ENCODE measurements around the gene NKAPD1.

The NKAPD1 gene

DNA sequence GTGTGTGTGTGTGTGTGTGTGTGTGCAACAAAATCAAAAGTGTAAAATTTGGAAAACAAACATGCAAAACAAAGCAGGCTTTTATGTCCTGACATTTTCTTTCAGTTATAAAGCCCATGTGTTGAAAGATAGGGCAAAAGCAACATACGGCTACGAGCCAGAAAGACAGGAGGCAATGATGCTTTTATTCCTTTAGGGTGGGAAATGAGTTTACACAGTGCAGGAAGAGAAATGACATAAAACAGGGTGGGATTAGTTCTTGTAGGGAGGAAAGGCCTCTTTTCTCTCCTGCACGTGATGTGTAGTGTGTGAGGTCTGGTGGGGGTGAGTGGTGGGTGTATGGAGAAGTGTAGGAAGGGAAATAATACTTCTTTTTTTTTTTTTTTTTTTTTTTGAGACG is 60.4 kb downstream of the NKAPD1 start:
- H2AFZ ChIP-seq (ENCODE audit: low read depth, low read length): no peak overlapping the region
- ATAC-seq (ENCODE audit: insufficient read depth, low read depth) (no peak), DNase-seq (no peak)
- no peak overlapping the region for H3K4me3 ChIP-seq (ENCODE audit: low read depth in 1 of 2, low read length in 2 of 2)
- no peak for TF ChIP-seq EZH2 (IDR thresholded peaks at IDR 0.05; ENCODE audit: borderline replicate concordance, low read depth, low read length, severe bottlenecking)
- TF ChIP-seq, protein P1, sequence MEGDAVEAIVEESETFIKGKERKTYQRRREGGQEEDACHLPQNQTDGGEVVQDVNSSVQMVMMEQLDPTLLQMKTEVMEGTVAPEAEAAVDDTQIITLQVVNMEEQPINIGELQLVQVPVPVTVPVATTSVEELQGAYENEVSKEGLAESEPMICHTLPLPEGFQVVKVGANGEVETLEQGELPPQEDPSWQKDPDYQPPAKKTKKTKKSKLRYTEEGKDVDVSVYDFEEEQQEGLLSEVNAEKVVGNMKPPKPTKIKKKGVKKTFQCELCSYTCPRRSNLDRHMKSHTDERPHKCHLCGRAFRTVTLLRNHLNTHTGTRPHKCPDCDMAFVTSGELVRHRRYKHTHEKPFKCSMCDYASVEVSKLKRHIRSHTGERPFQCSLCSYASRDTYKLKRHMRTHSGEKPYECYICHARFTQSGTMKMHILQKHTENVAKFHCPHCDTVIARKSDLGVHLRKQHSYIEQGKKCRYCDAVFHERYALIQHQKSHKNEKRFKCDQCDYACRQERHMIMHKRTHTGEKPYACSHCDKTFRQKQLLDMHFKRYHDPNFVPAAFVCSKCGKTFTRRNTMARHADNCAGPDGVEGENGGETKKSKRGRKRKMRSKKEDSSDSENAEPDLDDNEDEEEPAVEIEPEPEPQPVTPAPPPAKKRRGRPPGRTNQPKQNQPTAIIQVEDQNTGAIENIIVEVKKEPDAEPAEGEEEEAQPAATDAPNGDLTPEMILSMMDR (IDR thresholded peaks at IDR 0.05; ENCODE audit: borderline replicate concordance, extremely low read depth, low read length, poor library complexity, severe bottlenecking): no peak
- no peaks in the 10 kb centered on the region for H3K27me3 ChIP-seq (ENCODE audit: insufficient read depth, low read length, poor library complexity)
- H3K9me3 ChIP-seq (ENCODE audit: insufficient read depth, low read length, severe bottlenecking): no peaks in the 10 kb centered on the region
- H4K20me1 ChIP-seq (ENCODE audit: insufficient read depth, low read length): no peaks in the 10 kb centered on the region
- no peak overlapping the region for H3K4me2 ChIP-seq (ENCODE audit: insufficient read depth, low read length)
- no peaks in the 10 kb centered on the region for H3K79me2 ChIP-seq (ENCODE audit: insufficient read depth, low read length)
- H3K9ac ChIP-seq (ENCODE audit: low read depth, low read length): no peak overlapping the region
- no peaks in the 10 kb centered on the region for H3K36me3 ChIP-seq (ENCODE audit: insufficient read depth, low read length)
- no peaks in the 10 kb centered on the region for H3K4me1 ChIP-seq (ENCODE audit: insufficient read depth, low read length)
- no peak overlapping the region for H3K27ac ChIP-seq (ENCODE audit: low read length)

Data from DND-41 (cell line).